Nephron (organoid): Measurements from ENCODE around the gene ZCCHC13.

ENCODE experiments used
- H3K27ac Mint-ChIP-seq, 3 experiments: 2 replicates each; pipeline ENCODE4 v1.8.0; 2020; ENCODE audit warnings: mixed read lengths in 3 of 3, mild to moderate bottlenecking in 2 of 3, moderate library complexity in 1 of 3
- H3K27me3 Mint-ChIP-seq: 2 replicates; pipeline ENCODE4 v1.8.0; 2021; ENCODE audit warnings: low read depth, mild to moderate bottlenecking, moderate library complexity, mixed read lengths
- H3K36me3 Mint-ChIP-seq: 2 replicates; pipeline ENCODE4 v1.8.0; 2020; ENCODE audit warnings: low read depth, mixed read lengths
- H3K4me1 Mint-ChIP-seq: 2 replicates; pipeline ENCODE4 v1.8.0; 2020; ENCODE audit warnings: mixed read lengths
- H3K4me3 Mint-ChIP-seq, 3 experiments: 2 replicates each; pipeline ENCODE4 v1.8.0; 2020; ENCODE audit warnings: mild to moderate bottlenecking in 3 of 3, mixed read lengths in 3 of 3, moderate library complexity in 2 of 3
- H3K9me3 Mint-ChIP-seq: 2 replicates; pipeline ENCODE4 v1.8.0; 2020; ENCODE audit warnings: mixed read lengths
- CTCF ChIP-seq, 3 experiments: fragments of 200-600 bp; sonication (generic); IDR thresholded peaks; one replicate each; pipeline ENCODE4 v1.5.0; 2021; ENCODE audit warnings: antibody characterized with exemption in 3 of 3; ENCODE audit not compliant: unreplicated experiment in 3 of 3

Gene ZCCHC13

DNA sequence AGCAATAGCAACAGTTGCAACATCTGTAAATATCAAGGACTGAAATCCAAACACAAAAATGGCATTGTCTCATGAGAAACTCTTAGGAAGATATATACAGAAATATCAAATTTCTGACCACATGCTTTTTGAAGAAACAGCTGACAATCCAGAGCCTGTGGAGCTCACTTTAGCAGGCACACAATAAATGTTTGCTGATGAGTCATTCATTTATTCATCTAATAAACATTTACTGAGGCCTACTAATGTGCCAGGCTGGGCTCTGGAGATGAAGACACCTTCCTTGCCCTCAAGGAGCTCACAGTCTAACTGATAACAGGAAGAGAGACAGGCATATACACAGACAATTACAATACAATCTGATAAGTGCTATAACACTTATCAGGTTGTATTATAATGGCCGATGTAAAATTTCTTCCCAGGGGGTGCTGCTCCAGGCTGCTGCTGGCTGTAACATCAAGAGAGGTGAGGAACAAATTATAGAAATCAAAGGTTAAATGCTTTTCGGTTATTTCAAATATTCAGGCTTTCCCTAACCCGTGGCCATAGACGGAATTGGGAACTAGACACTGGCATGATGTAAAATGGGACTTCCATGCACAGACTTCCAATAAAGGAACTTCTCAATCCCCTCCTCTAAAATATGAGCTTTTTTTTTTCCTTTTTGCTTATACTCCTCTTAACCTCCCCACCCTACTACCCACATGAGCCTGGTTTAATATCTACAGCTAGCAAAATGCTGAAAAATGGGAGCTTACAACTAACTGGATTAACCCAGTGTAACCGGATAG, 16.8 kb upstream of the ZCCHC13 start:
- H3K9me3 Mint-ChIP-seq, result no peaks in the 10 kb centered on the region
- peak overlapping the region in 1 of 3 experiments; percentile 74 for H3K27ac Mint-ChIP-seq
- peak overlapping the region in 2 of 3 experiments; percentile 23 to 51 for H3K4me3 Mint-ChIP-seq
- no peaks in the 10 kb centered on the region for H3K27me3 Mint-ChIP-seq
- H3K4me1 Mint-ChIP-seq, result peaks cover 44% of the 10 kb centered on the region
- TF ChIP-seq CTCF (IDR thresholded peaks at IDR 0.05; ENCODE audit: unreplicated experiment in 3 of 3), result no peak
- peaks cover 47% of the 10 kb centered on the region for H3K36me3 Mint-ChIP-seq

DNA sequence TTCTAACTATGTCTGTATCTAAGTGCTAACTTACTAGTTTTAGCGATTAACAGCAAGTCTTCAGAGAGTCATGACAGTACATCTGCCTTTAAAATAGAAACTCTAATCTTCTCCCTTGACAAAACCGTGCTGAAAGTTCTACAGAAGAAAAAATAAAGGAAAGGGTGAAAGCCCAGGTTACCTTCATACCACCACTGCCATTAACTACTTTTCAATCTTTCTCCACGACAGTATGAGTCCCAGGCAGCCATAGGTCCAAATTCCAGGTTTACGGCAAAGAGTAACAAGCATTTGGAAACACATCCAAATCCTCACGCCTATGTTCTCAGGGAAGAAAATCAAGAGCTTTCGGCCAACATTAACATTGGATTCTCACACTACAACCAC, 12.4 kb upstream of the ZCCHC13 start:
- Mint-ChIP-seq H3K4me1 (peaks cover 21% of the 10 kb centered on the region), H3K27ac (peak overlapping the region; percentile 96 to 99 (median 99)), H3K27me3 (no peaks in the 10 kb centered on the region), H3K36me3 (peaks cover 22% of the 10 kb centered on the region), H3K9me3 (no peaks in the 10 kb centered on the region), H3K4me3 (peak overlapping the region; percentile 94 to 96 (median 94))
- TF ChIP-seq CTCF (IDR thresholded peaks at IDR 0.05; ENCODE audit: unreplicated experiment in 3 of 3), result no peak

- Mint-ChIP-seq H3K27me3 (no peaks in the 10 kb centered on the region), H3K4me3 (peak overlapping the region; percentile 94 to 96 (median 94)), H3K27ac (peak overlapping the region; percentile 96 to 99 (median 99)), H3K36me3 (peaks cover 18% of the 10 kb centered on the region), H3K9me3 (no peaks in the 10 kb centered on the region), H3K4me1 (peaks cover 16% of the 10 kb centered on the region)
- TF ChIP-seq CTCF (IDR thresholded peaks at IDR 0.05; ENCODE audit: unreplicated experiment in 3 of 3), result peak in 1 of 3 experiments; percentile 10
These were observed 11.8 kb upstream of the ZCCHC13 start for GRCh38 chrX:74291964-74292807.

DNA sequence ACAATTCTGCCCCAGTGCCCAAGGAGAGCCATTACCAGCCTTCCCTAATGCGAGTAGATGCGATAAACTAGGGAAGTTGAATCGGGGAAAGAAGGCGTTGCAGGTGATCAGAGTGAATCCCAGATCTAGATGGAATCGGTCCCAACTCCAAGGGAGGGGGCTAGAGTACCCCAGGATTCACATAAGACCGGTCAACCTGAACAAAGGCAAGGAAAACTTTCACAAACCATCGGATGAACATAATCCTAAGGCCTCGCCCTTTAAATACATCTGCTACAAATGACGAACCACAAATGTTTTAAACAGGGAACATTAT, 11.2 kb upstream of the ZCCHC13 start:
- TF ChIP-seq CTCF (IDR thresholded peaks at IDR 0.05; ENCODE audit: unreplicated experiment in 3 of 3), result peak in 1 of 3 experiments; percentile 0
- peaks cover 14% of the 10 kb centered on the region for H3K36me3 Mint-ChIP-seq
- peaks cover 11% of the 10 kb centered on the region for H3K4me1 Mint-ChIP-seq
- peak overlapping the region; percentile 96 to 99 (median 99) for H3K27ac Mint-ChIP-seq
- peak overlapping the region; percentile 94 to 96 (median 94) for H3K4me3 Mint-ChIP-seq
- no peaks in the 10 kb centered on the region for H3K27me3 Mint-ChIP-seq
- peaks cover under 1% of the 10 kb centered on the region for H3K9me3 Mint-ChIP-seq

DNA sequence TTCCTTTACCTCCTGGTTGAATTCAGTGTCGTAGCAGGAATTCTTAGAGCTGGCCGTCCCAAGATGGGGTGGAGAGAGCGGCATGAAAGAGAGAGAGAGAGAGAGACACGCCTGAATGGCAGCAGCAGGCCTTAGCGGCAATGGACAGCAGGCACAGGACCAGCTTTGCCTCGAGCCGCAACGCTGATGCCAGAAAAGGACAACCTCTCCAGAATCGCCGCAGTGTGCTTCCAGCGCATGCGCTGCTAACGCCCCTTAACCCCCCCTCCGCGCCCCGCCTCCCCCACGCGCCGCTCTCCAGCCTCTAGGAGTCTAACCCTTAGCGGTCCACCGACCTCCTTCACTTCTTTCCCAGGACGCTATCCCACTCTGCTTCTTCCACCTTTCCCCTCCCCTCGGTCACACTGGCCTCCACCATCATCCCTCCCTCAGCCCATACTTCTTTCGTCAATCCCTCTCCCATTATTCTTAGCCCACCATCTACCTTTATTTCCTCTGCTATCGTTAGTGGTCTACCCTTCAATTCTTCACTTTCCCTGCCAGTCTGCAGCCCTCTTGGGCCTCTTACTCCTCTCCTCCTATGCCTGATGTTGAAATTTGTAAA, 10.5 kb upstream of the ZCCHC13 start:
- peaks cover 5% of the 10 kb centered on the region for H3K4me1 Mint-ChIP-seq
- no peak for TF ChIP-seq CTCF (IDR thresholded peaks at IDR 0.05; ENCODE audit: unreplicated experiment in 3 of 3)
- peaks cover 8% of the 10 kb centered on the region for H3K36me3 Mint-ChIP-seq
- peak overlapping the region; percentile 96 to 99 (median 99) for H3K27ac Mint-ChIP-seq
- H3K4me3 Mint-ChIP-seq, result peak overlapping the region; percentile 94 to 96 (median 94)
- peaks cover 2% of the 10 kb centered on the region for H3K9me3 Mint-ChIP-seq
- no peaks in the 10 kb centered on the region for H3K27me3 Mint-ChIP-seq
